Measurements from ENCODE around the gene FAM20C. TPM values are rescaled to one million over a fixed set of nuclear protein-coding genes. Genes with fewer than 3 reads are reported as not detected.

The FAM20C gene
- total RNA-seq, 2 donors from 2014 or later = 33.5 to 53.5 TPM

GRCh38 chr7:280461-280860 is 88.1 kb downstream of the FAM20C start:
- Mint-ChIP-seq H3K4me1 (no peaks in the 10 kb centered on the region), H3K27ac (no peak overlapping the region), H3K9me3 (peaks cover 31% of the 10 kb centered on the region), H3K27me3 (ENCODE audit: insufficient read depth) (peaks cover 23% of the 10 kb centered on the region), H3K36me3 (ENCODE audit: low read depth) (no peaks in the 10 kb centered on the region), H3K4me3 (no peak overlapping the region)
- H3K4me1 ChIP-seq (ENCODE audit: control insufficient read depth, insufficient read depth, low read length) = no peaks in the 10 kb centered on the region
- no peak for TF ChIP-seq CTCF (conservative IDR thresholded peaks at IDR 0.05)
- 86 to 89% methylated on average over 6 to 11 of the region's 11 CpGs for WGBS, 2 experiments (ENCODE audit: insufficient coverage in 1 of 2, insufficient read length in 1 of 2)
- no peak overlapping the region for H3K9ac ChIP-seq (ENCODE audit: extremely low read depth, low read length, poor library complexity, severe bottlenecking)
- no peak overlapping the region for H3K4me3 ChIP-seq (ENCODE audit: low read length)
- H3K9me3 ChIP-seq (ENCODE audit: control insufficient read depth, low read length) = peaks cover 18% of the 10 kb centered on the region
- no peak for DNase-seq
- H3K27ac ChIP-seq (ENCODE audit: low read depth, low read length) = no peak overlapping the region
- no peaks in the 10 kb centered on the region for H3K27me3 ChIP-seq (ENCODE audit: control insufficient read depth, insufficient read depth, low read length, poor library complexity, severe bottlenecking)
- H3K36me3 ChIP-seq (ENCODE audit: control insufficient read depth, insufficient read depth, low read length) = no peaks in the 10 kb centered on the region

DNA sequence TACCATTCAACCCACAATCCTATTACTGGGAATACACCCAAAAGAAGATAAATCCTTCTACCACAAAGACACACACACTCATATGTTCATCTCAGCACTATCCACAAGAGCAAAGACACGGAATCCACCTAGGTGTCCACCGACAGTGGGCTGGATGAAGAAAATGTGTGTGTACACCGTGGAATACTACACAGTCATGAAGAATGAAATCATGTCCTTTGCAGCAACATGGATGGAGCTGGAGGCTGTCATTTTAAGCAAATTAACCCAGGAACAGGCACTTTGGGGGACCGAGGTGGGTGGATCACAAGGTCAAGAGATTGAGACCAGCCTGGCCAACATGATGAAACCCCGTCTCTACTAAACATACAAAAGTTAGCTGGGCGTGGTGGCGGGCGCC is 89.3 kb downstream of the FAM20C start:
- H3K4me3 Mint-ChIP-seq = no peak overlapping the region
- H3K27me3 Mint-ChIP-seq (ENCODE audit: insufficient read depth) = peaks cover 30% of the 10 kb centered on the region
- Histone ChIP-seq H3K36me3 (ENCODE audit: control insufficient read depth, insufficient read depth, low read length) (no peaks in the 10 kb centered on the region), H3K9me3 (ENCODE audit: control insufficient read depth, low read length) (peaks cover 6% of the 10 kb centered on the region), H3K4me3 (ENCODE audit: low read length) (no peak overlapping the region), H3K27ac (ENCODE audit: low read depth, low read length) (no peak overlapping the region), H3K9ac (ENCODE audit: extremely low read depth, low read length, poor library complexity, severe bottlenecking) (no peak overlapping the region), H3K4me1 (ENCODE audit: control insufficient read depth, insufficient read depth, low read length) (no peaks in the 10 kb centered on the region), H3K27me3 (ENCODE audit: control insufficient read depth, insufficient read depth, low read length, poor library complexity, severe bottlenecking) (no peaks in the 10 kb centered on the region)
- WGBS, 2 experiments (ENCODE audit: insufficient coverage in 1 of 2, insufficient read length in 1 of 2) = 93 to 94% methylated on average over 4 to 5 of the region's 8 CpGs
- no peaks in the 10 kb centered on the region for H3K4me1 Mint-ChIP-seq
- TF ChIP-seq CTCF (conservative IDR thresholded peaks at IDR 0.05) = no peak
- peaks cover 22% of the 10 kb centered on the region for H3K9me3 Mint-ChIP-seq
- DNase-seq = no peak
- no peak overlapping the region for H3K27ac Mint-ChIP-seq
- no peaks in the 10 kb centered on the region for H3K36me3 Mint-ChIP-seq (ENCODE audit: low read depth)

DNA sequence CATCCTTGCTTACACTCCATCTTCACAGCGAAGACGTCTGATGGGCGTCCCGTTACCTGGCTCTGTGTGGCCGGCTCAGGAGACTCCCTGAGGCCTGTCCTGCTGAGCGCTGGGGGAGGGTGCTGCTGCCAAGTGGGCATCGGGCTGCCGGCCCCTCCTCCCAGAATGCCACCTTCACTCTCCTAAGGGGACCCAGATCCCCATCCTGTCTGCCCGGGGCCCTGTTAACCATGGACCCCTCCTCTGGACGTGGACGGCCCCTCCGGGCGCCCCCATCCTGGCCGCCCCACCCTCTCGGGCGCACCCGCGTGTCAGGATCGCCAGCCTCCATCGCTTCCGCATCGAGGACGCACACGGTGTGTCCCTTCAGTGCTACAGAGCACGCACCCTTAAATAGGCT is 90.2 kb downstream of the FAM20C start:
- Histone ChIP-seq H3K27me3 (ENCODE audit: control insufficient read depth, insufficient read depth, low read length, poor library complexity, severe bottlenecking) (no peaks in the 10 kb centered on the region), H3K4me3 (ENCODE audit: low read length) (no peak overlapping the region), H3K27ac (ENCODE audit: low read depth, low read length) (no peak overlapping the region), H3K9me3 (ENCODE audit: control insufficient read depth, low read length) (no peaks in the 10 kb centered on the region), H3K4me1 (ENCODE audit: control insufficient read depth, insufficient read depth, low read length) (no peaks in the 10 kb centered on the region), H3K36me3 (ENCODE audit: control insufficient read depth, insufficient read depth, low read length) (no peaks in the 10 kb centered on the region), H3K9ac (ENCODE audit: extremely low read depth, low read length, poor library complexity, severe bottlenecking) (no peak overlapping the region)
- H3K27ac Mint-ChIP-seq = no peak overlapping the region
- H3K36me3 Mint-ChIP-seq (ENCODE audit: low read depth) = no peaks in the 10 kb centered on the region
- TF ChIP-seq CTCF (conservative IDR thresholded peaks at IDR 0.05) = no peak
- DNase-seq = no peak
- H3K4me3 Mint-ChIP-seq = no peak overlapping the region
- WGBS, 2 experiments (ENCODE audit: insufficient coverage in 1 of 2, insufficient read length in 1 of 2) = 94 to 99% methylated on average over 16 to 25 of the region's 25 CpGs
- peaks cover 38% of the 10 kb centered on the region for H3K27me3 Mint-ChIP-seq (ENCODE audit: insufficient read depth)
- no peaks in the 10 kb centered on the region for H3K4me1 Mint-ChIP-seq
- H3K9me3 Mint-ChIP-seq = peaks cover 15% of the 10 kb centered on the region

Measured in endodermal cell (in vitro differentiated cells).